ENCODE results near the gene NATD1. TPM values are rescaled to one million over a fixed set of nuclear protein-coding genes. Genes with fewer than 3 reads are reported as not detected.

The NATD1 gene
- total RNA-seq, 1 experiment from 2014 or later = 3.1 TPM

DNA sequence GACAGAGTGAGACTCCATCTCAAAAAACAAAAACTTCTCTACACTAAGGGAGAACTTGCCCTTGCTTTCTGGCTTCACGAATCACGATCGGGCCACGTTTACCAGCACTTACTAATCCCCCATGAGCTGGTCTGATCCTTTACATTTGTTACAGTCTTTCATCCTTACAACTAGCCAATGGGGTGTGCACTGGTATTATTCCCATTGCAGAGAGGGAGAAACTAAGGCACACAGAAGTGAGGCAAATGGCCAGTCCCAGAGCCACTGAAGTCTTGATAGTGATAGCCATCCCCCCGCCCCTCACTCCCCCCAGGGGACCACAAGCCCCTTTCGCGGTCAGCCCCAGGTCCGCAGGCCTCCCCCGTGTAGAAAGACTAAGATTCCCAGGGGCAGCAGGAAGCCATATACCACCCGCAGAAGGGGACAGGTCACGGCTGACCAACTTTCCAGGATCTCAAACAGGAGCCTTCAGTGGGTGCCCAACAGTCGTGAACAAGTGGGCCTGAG, 868 bp downstream of the NATD1 start:
- Histone ChIP-seq H3K9ac (ENCODE audit: low read length) (peak overlapping the region; percentile 41), H3K9me3 (ENCODE audit: control insufficient read depth in 1 of 2, insufficient read depth in 1 of 2, low read depth in 1 of 2, low read length in 2 of 2) (no peaks in the 10 kb centered on the region), H3K4me1 (ENCODE audit: control insufficient read depth in 1 of 2, insufficient read depth in 2 of 2, low read length in 2 of 2) (peaks cover 19 to 38% of the 10 kb centered on the region in 2 experiments), H2AFZ (ENCODE audit: low read depth, low read length, poor library complexity, severe bottlenecking) (no peak overlapping the region), H3K4me2 (ENCODE audit: low read length) (peak overlapping the region; percentile 70), H3K79me2 (ENCODE audit: insufficient read depth, low read length) (no peaks in the 10 kb centered on the region), H3K4me3 (replicated peaks in 1 of 2; ENCODE audit: low read depth in 1 of 2, low read length in 2 of 2) (peak overlapping the region; percentile 44 to 51), H3K27me3 (ENCODE audit: insufficient read depth, low read length) (no peaks in the 10 kb centered on the region), H3K9me2 (ENCODE audit: insufficient read depth) (no peaks in the 10 kb centered on the region), H3K36me3 (ENCODE audit: control insufficient read depth in 1 of 2, insufficient read depth in 2 of 2, low read length in 2 of 2) (no peaks in the 10 kb centered on the region), H3K27ac (ENCODE audit: low read depth, low read length) (no peak overlapping the region; the same call in 1 of the 2 replicates), H4K20me1 (ENCODE audit: insufficient read depth) (no peaks in the 10 kb centered on the region)
- ATAC-seq = no peak
- DNase-seq (ENCODE audit: low read depth, low spot score) = no peak
- no TSS peak for BruUV-seq (replicated peaks)
- ChIA-PET RAD21 (ENCODE audit: low non-redundant PET in 1 of 2, low total read pairs in 2 of 2, uncharacterized antibody in 2 of 2, unreplicated experiment in 2 of 2) (interaction anchor here in 1 of 2 experiments (0.7 kb wide), 1 partner anchor 147 kb away, joined by 3 read pairs; no protein-coding TSS in a partner anchor), CTCF (no interaction called here), POLR2A (no interaction called here)
- intact Hi-C loops (cut with micrococcal nuclease) = no loop called here
- no peak for TF ChIP-seq TCF7L2 (IDR thresholded peaks at IDR 0.05; ENCODE audit: borderline replicate concordance, extremely low read depth, insufficient read depth, insufficient read length)
- no peak for TF ChIP-seq RAD21 (IDR thresholded peaks at IDR 0.05; ENCODE audit: low read depth)
- TF ChIP-seq, protein P1, sequence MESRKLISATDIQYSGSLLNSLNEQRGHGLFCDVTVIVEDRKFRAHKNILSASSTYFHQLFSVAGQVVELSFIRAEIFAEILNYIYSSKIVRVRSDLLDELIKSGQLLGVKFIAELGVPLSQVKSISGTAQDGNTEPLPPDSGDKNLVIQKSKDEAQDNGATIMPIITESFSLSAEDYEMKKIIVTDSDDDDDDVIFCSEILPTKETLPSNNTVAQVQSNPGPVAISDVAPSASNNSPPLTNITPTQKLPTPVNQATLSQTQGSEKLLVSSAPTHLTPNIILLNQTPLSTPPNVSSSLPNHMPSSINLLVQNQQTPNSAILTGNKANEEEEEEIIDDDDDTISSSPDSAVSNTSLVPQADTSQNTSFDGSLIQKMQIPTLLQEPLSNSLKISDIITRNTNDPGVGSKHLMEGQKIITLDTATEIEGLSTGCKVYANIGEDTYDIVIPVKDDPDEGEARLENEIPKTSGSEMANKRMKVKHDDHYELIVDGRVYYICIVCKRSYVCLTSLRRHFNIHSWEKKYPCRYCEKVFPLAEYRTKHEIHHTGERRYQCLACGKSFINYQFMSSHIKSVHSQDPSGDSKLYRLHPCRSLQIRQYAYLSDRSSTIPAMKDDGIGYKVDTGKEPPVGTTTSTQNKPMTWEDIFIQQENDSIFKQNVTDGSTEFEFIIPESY (IDR thresholded peaks at IDR 0.05; ENCODE audit: extremely low read depth, insufficient replicate concordance, low read length) = no peak
- TF ChIP-seq, protein P2, sequence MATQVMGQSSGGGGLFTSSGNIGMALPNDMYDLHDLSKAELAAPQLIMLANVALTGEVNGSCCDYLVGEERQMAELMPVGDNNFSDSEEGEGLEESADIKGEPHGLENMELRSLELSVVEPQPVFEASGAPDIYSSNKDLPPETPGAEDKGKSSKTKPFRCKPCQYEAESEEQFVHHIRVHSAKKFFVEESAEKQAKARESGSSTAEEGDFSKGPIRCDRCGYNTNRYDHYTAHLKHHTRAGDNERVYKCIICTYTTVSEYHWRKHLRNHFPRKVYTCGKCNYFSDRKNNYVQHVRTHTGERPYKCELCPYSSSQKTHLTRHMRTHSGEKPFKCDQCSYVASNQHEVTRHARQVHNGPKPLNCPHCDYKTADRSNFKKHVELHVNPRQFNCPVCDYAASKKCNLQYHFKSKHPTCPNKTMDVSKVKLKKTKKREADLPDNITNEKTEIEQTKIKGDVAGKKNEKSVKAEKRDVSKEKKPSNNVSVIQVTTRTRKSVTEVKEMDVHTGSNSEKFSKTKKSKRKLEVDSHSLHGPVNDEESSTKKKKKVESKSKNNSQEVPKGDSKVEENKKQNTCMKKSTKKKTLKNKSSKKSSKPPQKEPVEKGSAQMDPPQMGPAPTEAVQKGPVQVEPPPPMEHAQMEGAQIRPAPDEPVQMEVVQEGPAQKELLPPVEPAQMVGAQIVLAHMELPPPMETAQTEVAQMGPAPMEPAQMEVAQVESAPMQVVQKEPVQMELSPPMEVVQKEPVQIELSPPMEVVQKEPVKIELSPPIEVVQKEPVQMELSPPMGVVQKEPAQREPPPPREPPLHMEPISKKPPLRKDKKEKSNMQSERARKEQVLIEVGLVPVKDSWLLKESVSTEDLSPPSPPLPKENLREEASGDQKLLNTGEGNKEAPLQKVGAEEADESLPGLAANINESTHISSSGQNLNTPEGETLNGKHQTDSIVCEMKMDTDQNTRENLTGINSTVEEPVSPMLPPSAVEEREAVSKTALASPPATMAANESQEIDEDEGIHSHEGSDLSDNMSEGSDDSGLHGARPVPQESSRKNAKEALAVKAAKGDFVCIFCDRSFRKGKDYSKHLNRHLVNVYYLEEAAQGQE (IDR thresholded peaks at IDR 0.05; ENCODE audit: low read depth) = no peak
- no peak for TF ChIP-seq EZH2phosphoT487 (IDR thresholded peaks at IDR 0.05; ENCODE audit: borderline replicate concordance)
- TF ChIP-seq POLR2A (IDR thresholded peaks at IDR 0.05; ENCODE audit: borderline replicate concordance, extremely low read depth, insufficient read depth, insufficient read length) = no peak
- no peak for TF ChIP-seq ZNF274 (IDR thresholded peaks at IDR 0.05; ENCODE audit: low read depth, low read length)
- TF ChIP-seq, protein P3, sequence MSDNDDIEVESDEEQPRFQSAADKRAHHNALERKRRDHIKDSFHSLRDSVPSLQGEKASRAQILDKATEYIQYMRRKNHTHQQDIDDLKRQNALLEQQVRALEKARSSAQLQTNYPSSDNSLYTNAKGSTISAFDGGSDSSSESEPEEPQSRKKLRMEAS (IDR thresholded peaks at IDR 0.05) = no peak
- TF ChIP-seq, protein P4, sequence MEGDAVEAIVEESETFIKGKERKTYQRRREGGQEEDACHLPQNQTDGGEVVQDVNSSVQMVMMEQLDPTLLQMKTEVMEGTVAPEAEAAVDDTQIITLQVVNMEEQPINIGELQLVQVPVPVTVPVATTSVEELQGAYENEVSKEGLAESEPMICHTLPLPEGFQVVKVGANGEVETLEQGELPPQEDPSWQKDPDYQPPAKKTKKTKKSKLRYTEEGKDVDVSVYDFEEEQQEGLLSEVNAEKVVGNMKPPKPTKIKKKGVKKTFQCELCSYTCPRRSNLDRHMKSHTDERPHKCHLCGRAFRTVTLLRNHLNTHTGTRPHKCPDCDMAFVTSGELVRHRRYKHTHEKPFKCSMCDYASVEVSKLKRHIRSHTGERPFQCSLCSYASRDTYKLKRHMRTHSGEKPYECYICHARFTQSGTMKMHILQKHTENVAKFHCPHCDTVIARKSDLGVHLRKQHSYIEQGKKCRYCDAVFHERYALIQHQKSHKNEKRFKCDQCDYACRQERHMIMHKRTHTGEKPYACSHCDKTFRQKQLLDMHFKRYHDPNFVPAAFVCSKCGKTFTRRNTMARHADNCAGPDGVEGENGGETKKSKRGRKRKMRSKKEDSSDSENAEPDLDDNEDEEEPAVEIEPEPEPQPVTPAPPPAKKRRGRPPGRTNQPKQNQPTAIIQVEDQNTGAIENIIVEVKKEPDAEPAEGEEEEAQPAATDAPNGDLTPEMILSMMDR (IDR thresholded peaks at IDR 0.05 in 2 of 3, conservative IDR thresholded peaks at IDR 0.05 in 1 of 3; ENCODE audit: borderline replicate concordance in 1 of 3, insufficient read depth in 1 of 3, low read depth in 2 of 3, low read length in 2 of 3) = no peak
- no peak for TF ChIP-seq SP1 (IDR thresholded peaks at IDR 0.05; ENCODE audit: low read depth)
- no peak for TF ChIP-seq FOSL1 (IDR thresholded peaks at IDR 0.05; ENCODE audit: low read depth)
- no peak for TF ChIP-seq SRF (IDR thresholded peaks at IDR 0.05; ENCODE audit: low read depth)
- TF ChIP-seq, protein P5, sequence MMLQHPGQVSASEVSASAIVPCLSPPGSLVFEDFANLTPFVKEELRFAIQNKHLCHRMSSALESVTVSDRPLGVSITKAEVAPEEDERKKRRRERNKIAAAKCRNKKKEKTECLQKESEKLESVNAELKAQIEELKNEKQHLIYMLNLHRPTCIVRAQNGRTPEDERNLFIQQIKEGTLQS (IDR thresholded peaks at IDR 0.05) = no peak
- no peak for TF ChIP-seq ZFX (IDR thresholded peaks at IDR 0.05)
